GM23338 (cell line): ENCODE data around the gene LRBA.

Experiments
- CREB1 ChIP-seq: fragments of 250-450 bp; sonication (Bioruptor Pico); IDR thresholded peaks from 2 replicates; pipeline ENCODE4 v1.5.0; 2020; ENCODE audit warnings: low read depth, mild to moderate bottlenecking, moderate library complexity
- CTCF ChIP-seq, 2 experiments: fragments of 200-600 bp in 1 of 2; sonication (generic) in 1 of 2; conservative IDR thresholded peaks; 2 replicates each; pipeline versions ENCODE4 v1.5.1 to v1.6.1; 2016 to 2017; ENCODE audit warnings: antibody characterized with exemption in 2 of 2, low read depth in 2 of 2, mild to moderate bottlenecking in 2 of 2, moderate library complexity in 1 of 2
- EZH2 ChIP-seq: fragments of 200-600 bp; sonication (generic); IDR thresholded peaks from one replicate; pipeline ENCODE4 v1.8.0; 2017; ENCODE audit warnings: antibody characterized with exemption, mild to moderate bottlenecking, low read depth; ENCODE audit not compliant: unreplicated experiment
- EZH2phosphoT487 ChIP-seq: fragments of 200-600 bp; sonication (generic); IDR thresholded peaks from one replicate; pipeline ENCODE4 v1.8.1; 2018; ENCODE audit warnings: antibody characterized with exemption; ENCODE audit not compliant: unreplicated experiment
- POLR2AphosphoS5 ChIP-seq: IDR thresholded peaks from 2 replicates; pipeline ENCODE4 v1.6.1; 2016; ENCODE audit warnings: antibody characterized with exemption, low read depth
- ZNF114 ChIP-seq: fragments of 250-450 bp; sonication (Bioruptor Pico); IDR thresholded peaks from 2 replicates; pipeline ENCODE4 v1.5.0; 2020; ENCODE audit warnings: mild to moderate bottlenecking, moderate library complexity
- ZNF331 ChIP-seq: fragments of 250-450 bp; sonication (Bioruptor Pico); IDR thresholded peaks from 2 replicates; pipeline ENCODE4 v1.5.0; 2020; ENCODE audit warnings: low read depth, mild to moderate bottlenecking, moderate library complexity

- TF ChIP-seq CTCF (conservative IDR thresholded peaks at IDR 0.05; ENCODE audit: low read depth in 2 of 2) (no peak), CREB1 (CRISPR knock-in tag) (no peak), EZH2phosphoT487 (no peak), EZH2 (no peak), POLR2AphosphoS5 (no peak), ZNF114 (CRISPR knock-in tag) (no peak), ZNF331 (CRISPR knock-in tag) (no peak)
Observed at GRCh38 chr4:150827226-150827625, 187.9 kb downstream of the LRBA start.
